ENCODE results near the gene PPP2R2B.

DNA sequence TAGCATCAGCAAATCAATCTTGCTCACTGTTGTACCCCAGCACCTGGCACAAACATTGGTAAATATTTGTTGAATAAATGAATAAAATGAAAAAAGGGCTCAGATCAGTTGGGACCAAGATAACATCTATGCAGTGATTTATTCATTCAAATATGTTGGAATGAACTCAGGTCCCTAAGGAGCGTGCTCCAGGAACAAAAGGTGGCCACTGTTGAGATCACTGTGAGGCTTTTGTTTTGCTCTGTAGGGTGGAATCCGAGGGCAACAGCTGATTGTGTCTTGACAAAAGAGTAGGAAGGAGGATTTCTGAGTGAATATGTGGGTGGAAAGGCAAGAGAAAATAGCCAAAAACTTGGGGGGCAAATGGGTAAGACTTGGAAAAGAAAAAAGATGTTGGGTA, 89.7 kb downstream of the PPP2R2B start:
- TF ChIP-seq, protein P1, sequence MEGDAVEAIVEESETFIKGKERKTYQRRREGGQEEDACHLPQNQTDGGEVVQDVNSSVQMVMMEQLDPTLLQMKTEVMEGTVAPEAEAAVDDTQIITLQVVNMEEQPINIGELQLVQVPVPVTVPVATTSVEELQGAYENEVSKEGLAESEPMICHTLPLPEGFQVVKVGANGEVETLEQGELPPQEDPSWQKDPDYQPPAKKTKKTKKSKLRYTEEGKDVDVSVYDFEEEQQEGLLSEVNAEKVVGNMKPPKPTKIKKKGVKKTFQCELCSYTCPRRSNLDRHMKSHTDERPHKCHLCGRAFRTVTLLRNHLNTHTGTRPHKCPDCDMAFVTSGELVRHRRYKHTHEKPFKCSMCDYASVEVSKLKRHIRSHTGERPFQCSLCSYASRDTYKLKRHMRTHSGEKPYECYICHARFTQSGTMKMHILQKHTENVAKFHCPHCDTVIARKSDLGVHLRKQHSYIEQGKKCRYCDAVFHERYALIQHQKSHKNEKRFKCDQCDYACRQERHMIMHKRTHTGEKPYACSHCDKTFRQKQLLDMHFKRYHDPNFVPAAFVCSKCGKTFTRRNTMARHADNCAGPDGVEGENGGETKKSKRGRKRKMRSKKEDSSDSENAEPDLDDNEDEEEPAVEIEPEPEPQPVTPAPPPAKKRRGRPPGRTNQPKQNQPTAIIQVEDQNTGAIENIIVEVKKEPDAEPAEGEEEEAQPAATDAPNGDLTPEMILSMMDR (IDR thresholded peaks at IDR 0.05; ENCODE audit: extremely low read depth in 1 of 2, insufficient read depth in 1 of 2, low read depth in 1 of 2, low read length in 2 of 2): no peak
- no peak for TF ChIP-seq EZH2 (IDR thresholded peaks at IDR 0.05; ENCODE audit: borderline replicate concordance, low read depth, low read length, severe bottlenecking)
